Measurements from ENCODE around the gene UXS1.

The UXS1 gene

GRCh38 chr2:106070181-106070580, 123.9 kb downstream of the UXS1 start:
- no peak for DNase-seq

DNA sequence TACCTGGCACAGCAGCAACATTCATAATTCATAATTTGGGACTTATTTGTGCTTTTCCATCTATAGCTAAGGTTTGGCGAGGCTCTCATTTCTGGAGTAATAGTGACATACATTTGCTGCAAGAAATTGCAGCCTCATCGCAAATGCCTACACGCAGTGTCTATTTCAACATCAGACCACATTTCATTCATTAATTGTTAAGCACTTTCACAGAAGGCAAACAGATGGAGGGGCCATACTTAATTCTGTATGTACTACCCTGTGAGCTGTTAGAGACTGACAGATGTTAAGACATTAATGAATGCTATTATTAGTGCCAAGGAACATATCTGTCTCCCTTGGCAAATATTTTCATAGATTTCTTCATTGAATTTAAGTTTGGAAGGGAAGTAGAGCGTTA, 125.7 kb downstream of the UXS1 start:
- DNase-seq = no peak

DNA sequence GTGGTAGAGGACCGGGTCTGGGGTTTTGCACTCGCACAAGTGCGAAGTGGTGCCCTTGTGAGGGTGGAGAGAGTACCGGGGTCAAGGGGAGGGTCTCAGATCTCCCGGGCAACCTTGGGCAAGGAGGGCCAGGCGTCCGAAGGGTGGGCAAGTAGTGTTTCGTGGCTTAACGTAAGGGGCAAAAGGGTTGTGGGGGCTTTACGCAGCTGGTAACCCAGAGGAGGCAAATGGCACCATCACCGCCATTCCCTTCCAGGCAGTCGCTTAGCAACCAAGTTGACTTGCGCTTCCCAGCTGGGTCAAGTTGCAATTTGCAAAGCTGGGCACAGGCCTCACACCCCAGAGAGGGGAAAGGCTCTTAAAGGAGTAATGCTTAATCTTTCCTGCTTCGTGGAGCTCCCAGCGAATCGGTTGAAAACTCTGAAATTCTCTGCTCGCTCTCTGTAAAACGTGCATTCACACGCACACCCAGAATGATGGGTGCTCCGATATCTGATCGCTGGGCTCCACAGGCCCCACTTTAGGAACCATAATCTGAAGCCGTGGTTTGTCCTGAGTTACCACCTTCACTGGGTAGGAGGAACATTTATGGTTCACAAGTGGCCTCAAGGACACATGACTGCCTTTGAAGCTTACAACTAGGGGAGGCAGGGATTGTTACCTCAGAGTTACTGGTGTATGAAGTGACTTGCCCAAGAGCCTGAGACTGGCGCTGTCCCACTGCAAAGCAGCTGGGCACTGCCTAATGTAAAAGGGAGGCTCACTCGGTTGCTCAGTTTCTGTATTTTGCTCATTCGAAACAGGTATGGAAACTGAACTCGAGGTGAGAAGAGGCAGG, 127.9 kb downstream of the UXS1 start:
- no peak for DNase-seq

DNA sequence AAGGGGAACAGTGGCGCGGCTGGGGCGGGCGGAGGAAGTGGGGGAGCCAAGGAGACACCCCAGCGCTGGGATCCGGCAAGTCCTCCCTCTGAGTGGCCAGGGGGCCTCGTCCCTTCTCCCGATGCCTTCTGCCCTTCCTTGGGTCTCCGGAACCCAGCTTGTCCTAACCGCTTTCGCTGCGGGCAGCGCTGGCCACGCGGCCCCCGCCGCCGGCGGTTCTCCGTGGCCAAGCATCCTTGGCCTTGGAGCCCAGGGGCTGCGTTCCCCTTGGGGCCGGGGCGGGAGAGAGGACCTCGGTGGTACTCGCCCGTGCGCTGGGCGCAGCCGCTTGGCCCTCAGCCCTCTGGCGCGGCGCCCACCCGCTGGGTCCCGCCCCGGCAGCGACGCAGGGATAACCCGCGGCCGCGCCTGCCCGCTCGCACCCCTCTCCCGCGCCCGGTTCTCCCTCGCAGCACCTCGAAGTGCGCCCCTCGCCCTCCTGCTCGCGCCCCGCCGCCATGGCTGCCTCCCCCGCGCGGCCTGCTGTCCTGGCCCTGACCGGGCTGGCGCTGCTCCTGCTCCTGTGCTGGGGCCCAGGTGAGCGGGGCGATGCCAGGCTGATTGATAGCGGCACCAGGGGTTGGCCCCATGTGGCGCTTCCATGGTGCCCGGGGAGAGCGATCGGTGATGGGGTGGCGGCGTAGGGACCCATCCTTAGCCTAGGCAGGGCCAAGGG, 128.7 kb downstream of the UXS1 start:
- no peak for DNase-seq

DNA sequence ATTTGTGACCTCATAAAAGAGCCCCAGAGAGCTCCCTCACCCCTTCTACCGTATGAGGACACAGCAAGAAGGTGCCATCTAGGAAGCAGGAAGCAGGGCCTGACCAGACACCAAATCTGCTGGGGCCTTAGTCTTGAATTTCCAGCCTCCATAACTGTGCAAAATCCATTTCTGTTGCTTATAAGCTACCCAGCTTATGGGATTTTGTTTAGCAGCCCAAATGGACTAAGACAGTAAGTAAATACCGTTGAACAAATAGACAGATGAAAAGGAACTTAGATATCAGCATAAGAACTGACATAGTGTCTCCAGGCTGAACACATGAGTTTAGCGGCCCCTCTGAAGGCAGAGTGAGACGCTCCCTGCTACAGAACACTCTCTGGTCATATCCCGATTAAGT, 130.9 kb downstream of the UXS1 start:
- no peak for DNase-seq

- DNase-seq = no peak
Observed at GRCh38 chr2:106062627-106063026, 131.5 kb downstream of the UXS1 start.

GRCh38 chr2:106061611-106062349, 132.3 kb downstream of the UXS1 start:
- DNase-seq = no peak

GRCh38 chr2:106059416-106060065, 134.6 kb downstream of the UXS1 start:
- no peak for DNase-seq

GRCh38 chr2:106058469-106059137, 135.5 kb downstream of the UXS1 start:
- DNase-seq = no peak

GRCh38 chr2:106057206-106057605, 136.9 kb downstream of the UXS1 start:
- no peak for DNase-seq

GRCh38 chr2:106054880-106055655, 139.0 kb downstream of the UXS1 start:
- DNase-seq = no peak

DNA sequence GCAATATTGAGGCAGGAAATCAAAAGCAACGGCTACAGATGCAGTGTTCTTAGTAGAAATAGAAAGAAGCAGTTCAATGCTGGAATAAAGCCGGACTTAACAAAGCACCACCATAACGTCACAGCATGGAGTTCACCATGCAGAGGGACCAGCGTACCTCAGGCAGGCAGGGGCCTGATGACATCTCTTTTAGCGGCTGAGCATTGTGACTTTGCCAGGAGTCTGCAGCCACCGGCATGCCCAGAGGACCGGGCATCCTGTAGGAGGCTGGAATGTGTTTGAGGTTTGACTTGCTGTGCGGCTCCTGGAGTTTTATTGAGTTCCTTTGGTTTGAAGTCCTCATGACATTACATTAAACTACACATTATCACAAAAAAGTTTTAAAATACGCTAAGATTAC, 139.8 kb downstream of the UXS1 start:
- DNase-seq = no peak

DNA sequence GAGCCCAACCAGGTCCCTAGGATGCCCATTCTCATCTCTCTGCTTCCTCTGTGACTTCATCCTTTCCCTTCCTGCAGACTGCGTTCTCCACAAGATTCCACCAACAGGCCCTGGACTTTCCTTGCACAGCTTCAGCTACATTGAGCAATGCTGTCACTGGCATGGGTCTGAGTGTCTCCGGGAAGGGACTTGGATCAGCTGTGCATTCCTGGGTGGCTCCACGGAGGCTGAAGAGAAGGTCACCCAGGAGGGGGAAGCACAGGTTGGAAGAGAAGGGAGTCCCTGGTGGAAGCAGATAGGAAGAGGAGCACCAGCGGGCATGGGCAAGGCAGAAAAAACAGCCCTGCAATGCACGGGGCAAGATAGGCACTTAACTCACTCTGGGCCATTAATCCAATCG, 140.5 kb downstream of the UXS1 start:
- DNase-seq = no peak

DNA sequence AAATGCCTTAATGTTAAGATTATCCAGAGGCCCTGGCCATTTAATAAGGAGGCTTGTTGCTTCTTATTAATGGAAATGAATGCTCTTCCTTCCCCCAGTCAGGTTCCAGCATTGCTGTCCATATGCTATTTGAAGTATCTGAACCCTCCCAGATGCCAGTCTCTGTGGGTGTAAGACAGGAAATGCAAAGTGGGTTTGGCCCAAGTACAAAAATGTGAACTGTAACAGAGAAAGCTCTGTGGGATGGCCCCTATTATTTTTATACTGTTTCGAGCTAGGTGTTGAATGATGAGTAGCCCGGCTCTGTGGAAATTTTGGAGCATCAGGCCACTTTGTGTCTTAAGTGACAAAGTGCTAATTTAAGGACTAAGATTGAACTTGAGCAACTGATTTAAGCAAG, 141.0 kb downstream of the UXS1 start:
- no peak for DNase-seq

DNA sequence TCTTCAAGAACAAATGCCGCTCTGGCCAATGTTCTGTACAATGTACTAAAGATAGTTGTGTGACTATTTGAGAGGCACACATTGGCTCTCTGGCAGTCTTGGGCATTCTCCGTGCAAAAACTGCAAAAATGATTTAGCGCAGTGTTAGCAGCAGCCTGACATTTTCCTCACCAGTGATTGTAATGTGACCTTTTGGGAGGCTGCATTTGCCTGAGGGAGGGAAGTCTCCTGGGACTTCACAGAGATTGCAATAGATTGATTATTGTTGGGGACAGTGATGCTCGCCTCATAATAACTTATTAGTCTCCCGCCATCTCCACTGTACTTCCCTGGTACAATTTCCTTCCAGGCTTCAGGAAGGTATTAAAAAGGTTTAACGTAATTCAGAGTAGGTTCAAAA, 149.2 kb downstream of the UXS1 start:
- no peak for DNase-seq

- DNase-seq = no peak
Observed at GRCh38 chr2:106044021-106044420, 150.1 kb downstream of the UXS1 start.
